Rectal smooth muscle tissue (tissue), 1 donor: ENCODE measurements around the gene SLC38A9.
"Not testable (repeated sequence)": the region's sequence is repeated elsewhere in the genome, so short reads cannot be mapped to it uniquely, and the experiment has no call there.

Experiments used
- H3K27ac ChIP-seq: one replicate; pipeline ENCODE4 v1.7.0; 2013; ENCODE audit warnings: low read depth, low read length, inconsistent platforms
- H3K27me3 ChIP-seq: one replicate; pipeline ENCODE4 v1.7.0; 2013; ENCODE audit warnings: low read length; ENCODE audit not compliant: control insufficient read depth, insufficient read depth
- H3K36me3 ChIP-seq: one replicate; pipeline ENCODE4 v1.7.0; 2013; ENCODE audit warnings: low read length; ENCODE audit not compliant: control insufficient read depth, insufficient read depth
- H3K4me1 ChIP-seq: one replicate; pipeline ENCODE4 v1.7.0; 2013; ENCODE audit warnings: low read length; ENCODE audit not compliant: control insufficient read depth, insufficient read depth
- H3K4me3 ChIP-seq: one replicate; pipeline ENCODE4 v1.7.0; 2013; ENCODE audit warnings: low read length
- H3K9ac ChIP-seq: one replicate; pipeline ENCODE4 v1.7.0; 2013; ENCODE audit warnings: low read length

The SLC38A9 gene

DNA sequence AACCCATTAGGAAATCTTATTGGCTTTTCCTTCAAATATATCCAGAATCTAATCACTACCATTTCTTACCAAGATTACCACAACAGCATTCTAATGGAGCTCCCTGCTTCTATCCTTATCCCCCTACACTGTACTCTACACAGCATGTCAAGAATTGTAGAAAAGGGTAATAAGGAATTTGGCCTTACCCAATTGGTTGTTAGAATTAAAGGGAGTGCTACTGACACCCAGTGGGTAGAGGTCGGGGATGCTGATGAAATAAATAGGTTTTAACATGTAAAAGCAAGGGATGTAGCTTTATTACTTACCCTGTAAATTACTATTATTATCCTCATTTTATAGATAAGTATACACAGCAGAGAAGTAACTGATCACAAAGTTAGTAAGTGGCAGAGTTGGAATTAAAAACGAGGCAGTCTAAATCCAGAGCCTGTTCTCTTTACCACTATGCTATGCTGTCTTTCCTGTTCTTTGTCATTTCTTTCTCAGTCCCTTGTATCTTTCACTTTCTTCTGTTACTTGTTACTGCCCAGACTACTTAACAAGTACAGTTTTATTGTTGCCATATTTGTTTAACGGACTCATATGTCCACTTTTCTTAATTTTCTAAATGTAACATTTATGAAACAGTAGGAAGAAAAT, 10.5 kb downstream of the SLC38A9 start:
- Histone ChIP-seq H3K4me1 (no peaks in the 10 kb centered on the region), H3K4me3 (no peak overlapping the region), H3K36me3 (no peaks in the 10 kb centered on the region), H3K27me3 (no peaks in the 10 kb centered on the region), H3K9ac (no peak overlapping the region), H3K27ac (no peak overlapping the region)

DNA sequence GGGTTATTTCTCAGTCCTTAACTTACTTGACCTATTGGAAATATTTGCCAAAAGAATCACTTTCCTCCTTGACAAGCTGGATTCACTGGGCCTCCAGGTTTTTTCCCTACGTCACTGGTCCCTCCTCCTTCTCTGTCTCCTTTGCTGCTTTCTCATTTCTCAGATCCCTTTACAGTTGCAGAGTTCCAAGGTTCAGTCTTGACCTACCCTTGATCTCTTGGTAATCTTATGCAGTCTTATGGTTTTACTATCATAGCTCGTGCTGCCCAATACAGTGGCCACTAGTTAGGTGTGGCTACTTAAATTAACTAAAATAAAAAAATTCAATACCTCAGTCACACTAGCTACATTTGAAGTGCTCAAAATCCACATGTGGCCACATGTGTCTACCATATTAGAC, 11.4 kb downstream of the SLC38A9 start:
- Histone ChIP-seq H3K36me3 (no peaks in the 10 kb centered on the region), H3K4me3 (no peak overlapping the region), H3K9ac (no peak overlapping the region), H3K27ac (no peak overlapping the region), H3K4me1 (no peaks in the 10 kb centered on the region), H3K27me3 (no peaks in the 10 kb centered on the region)

DNA sequence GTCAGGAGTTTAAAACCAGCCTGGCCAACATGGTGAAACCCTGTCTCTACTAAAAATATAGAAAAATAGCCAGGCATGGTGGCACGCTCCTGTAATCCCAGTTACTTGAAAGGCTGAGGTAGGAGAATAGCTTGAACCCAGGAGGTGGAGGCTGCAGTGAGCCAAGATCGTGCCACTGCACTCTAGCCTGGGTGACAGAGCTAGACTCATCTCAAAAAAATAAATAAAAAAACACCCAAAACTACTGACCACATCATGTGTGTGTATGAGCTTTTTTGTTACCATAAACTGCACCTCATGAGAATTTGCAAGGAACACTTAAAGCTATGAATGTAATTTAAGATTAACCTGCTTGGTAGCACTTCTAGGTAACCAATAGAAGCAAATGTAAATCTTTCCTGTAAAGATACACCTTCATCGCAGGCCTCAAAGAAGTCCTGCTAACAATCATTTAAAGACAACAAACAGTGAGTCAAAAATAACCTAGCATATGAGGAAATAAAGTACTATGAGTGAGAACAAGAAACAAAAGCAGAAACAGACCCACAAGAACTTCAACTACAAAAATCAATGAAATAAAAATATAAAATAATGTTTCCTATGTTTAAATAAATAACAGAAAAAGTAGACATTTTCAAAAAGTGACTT, 13.0 kb downstream of the SLC38A9 start:
- no peaks in the 10 kb centered on the region for H3K27me3 ChIP-seq
- H3K9ac ChIP-seq = no peak overlapping the region
- H3K4me1 ChIP-seq = no peaks in the 10 kb centered on the region
- no peaks in the 10 kb centered on the region for H3K36me3 ChIP-seq
- H3K27ac ChIP-seq = no peak overlapping the region
- no peak overlapping the region for H3K4me3 ChIP-seq

DNA sequence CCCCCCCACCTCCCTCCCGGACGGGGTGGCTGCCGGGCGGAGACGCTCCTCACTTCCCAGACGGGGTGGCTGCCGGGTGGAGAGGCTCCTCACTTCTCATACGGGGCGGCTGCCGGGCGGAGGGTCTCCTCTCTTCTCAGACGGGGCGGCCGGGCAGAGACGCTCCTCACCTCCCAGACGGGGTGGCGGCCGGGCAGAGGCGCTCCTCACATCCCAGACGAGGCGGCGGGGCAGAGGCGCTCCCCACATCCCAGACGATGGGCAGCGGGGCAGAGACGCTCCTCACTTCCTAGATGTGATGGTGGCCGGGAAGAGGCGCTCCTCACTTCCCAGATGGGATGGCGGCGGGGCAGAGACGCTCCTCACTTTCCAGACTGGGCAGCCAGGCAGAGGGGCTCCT, 15.4 kb downstream of the SLC38A9 start:
- H3K4me1 ChIP-seq = not testable (repeated sequence)

DNA sequence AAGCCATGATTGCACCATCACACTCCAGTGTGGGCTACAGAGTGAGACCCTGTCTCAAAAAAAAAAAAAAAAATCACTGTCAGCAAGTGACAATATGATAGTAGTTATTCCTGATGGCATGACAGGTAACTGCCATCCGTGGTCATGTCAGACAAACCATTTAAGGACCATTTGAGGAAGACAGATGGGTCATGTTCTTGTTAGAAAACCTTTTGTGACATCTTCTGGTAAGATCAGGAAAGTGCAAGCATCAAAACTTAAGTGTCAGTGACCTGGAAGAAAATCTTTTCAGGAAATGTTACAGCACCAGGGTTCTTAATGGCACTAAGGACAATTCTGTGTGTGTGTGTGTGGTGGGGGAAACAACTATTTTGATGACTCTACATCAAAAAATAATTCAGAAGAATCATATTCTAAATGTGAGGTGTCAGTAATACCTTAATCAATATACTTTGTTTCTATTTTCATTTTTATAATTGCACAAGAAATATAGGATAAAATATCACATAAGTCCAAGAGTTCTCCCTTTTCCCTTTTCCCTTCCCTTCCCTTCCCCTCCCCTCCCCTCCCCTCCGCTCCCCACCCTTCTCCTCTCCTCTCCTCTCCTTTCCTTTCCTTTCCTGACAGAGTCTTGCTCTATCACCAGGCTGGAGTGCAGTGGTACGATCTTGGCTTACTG, 17.8 kb downstream of the SLC38A9 start:
- Histone ChIP-seq H3K9ac (no peak overlapping the region), H3K27ac (no peak overlapping the region)

More for the DNA sequence above, 15.4 kb downstream of the SLC38A9 start:
- H3K27ac ChIP-seq, H3K27me3 ChIP-seq, H3K36me3 ChIP-seq, H3K4me3 ChIP-seq, H3K9ac ChIP-seq: not testable (repeated sequence)

DNA sequence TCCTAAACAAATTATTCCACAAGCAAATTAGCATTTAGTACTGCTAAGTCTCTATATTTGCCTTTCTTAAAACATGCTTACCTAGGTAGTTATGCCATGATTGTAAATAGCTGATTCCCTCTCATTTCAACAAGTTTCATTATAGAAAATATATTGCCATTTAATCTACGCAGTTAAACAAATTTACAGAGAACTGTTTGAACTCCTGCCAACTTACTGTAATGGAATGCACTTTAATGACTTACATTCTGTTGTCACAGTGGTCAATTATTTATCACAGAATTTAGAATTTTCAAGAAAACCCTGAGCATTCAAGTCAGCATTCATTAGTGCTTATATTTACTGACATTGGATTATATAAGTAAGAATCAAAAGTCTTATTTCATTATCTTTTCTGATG, 19.6 kb downstream of the SLC38A9 start:
- no peak overlapping the region for H3K4me3 ChIP-seq
- peaks cover 14% of the 10 kb centered on the region for H3K4me1 ChIP-seq
- no peak overlapping the region for H3K27ac ChIP-seq
- no peaks in the 10 kb centered on the region for H3K36me3 ChIP-seq
- H3K9ac ChIP-seq = no peak overlapping the region
- H3K27me3 ChIP-seq = no peaks in the 10 kb centered on the region

More for the DNA sequence above, 17.8 kb downstream of the SLC38A9 start:
- Histone ChIP-seq H3K4me3 (no peak overlapping the region), H3K27me3 (no peaks in the 10 kb centered on the region), H3K4me1 (peaks cover 11% of the 10 kb centered on the region), H3K36me3 (no peaks in the 10 kb centered on the region)

DNA sequence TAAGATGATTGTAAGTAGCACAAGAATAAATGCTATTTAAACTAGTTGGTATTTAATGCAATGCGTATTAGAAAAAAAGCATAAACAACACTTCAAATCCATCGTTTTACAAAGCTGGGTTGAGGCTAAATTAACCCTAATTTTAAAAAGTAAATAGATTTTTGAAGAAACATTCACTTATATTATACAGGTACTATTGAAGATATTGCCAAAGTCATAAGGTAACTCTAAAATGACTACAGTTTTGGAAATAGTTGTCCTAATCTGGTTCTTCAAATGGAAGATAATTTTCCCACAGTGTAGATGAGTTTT, 20.1 kb downstream of the SLC38A9 start:
- Histone ChIP-seq H3K4me1 (peaks cover 14% of the 10 kb centered on the region), H3K36me3 (no peaks in the 10 kb centered on the region), H3K27me3 (no peaks in the 10 kb centered on the region), H3K9ac (no peak overlapping the region), H3K4me3 (no peak overlapping the region), H3K27ac (no peak overlapping the region)

DNA sequence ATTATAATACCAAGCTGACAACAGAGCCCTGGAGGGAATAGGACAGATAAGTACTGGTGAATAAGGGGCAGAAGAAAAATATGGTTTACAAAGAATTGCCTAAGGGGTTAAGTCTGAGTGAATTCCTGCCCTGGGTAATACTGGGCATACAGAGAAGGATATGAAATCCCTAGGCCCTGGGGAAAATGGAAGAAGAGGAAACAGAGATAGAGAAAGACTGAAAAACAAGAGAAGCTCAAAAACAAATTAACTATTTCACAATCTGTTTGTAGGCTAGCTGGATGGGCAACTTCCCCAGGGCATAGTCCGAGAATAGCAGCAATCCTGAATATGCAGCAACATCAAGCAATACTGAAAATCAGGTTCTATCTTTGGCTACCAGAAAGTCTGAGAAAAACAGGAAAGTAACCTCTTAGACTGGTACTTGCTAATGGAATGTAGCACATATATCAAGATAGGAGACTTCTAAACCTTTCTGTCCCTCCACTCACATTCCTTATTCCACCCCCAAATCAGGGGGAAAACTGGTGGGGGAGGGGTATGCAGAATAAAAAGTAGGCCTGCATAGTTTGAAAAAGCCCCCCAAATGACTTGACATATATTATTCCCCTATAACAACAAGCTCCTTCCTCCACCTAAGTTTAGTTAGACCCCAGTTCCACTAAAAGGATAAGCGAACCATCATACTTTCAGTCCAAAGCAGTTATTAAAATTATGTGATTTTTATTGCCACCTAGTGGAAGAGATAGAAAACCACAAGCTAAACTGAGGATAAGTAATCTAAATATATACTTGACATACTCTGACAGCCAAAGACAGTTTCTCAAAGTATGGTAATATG, 20.6 kb downstream of the SLC38A9 start:
- Histone ChIP-seq H3K27me3 (no peaks in the 10 kb centered on the region), H3K9ac (no peak overlapping the region), H3K4me1 (peaks cover 14% of the 10 kb centered on the region), H3K27ac (no peak overlapping the region), H3K4me3 (peak overlapping the region; percentile 14), H3K36me3 (no peaks in the 10 kb centered on the region)

DNA sequence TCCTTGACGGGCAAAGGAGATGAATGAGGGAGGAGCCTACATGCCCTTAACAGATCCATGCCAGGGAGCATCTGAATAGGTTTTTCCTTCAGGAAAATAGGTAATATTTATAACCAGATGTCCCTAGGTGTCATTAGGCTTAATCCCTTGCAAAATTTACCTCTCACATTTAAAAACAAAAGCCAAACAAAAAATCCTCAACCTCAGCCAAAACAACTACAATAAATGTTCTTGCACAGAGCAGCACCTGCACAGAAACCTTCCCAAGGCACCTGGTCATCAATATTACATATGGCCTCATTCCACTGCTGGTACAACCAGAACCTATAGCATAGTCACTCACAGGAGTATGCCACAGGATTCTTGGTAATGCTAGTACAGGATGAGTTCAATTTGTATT, 30.1 kb downstream of the SLC38A9 start:
- Histone ChIP-seq H3K4me3 (no peak overlapping the region), H3K27me3 (no peaks in the 10 kb centered on the region), H3K9ac (no peak overlapping the region), H3K4me1 (peaks cover 6% of the 10 kb centered on the region), H3K36me3 (no peaks in the 10 kb centered on the region), H3K27ac (no peak overlapping the region)

DNA sequence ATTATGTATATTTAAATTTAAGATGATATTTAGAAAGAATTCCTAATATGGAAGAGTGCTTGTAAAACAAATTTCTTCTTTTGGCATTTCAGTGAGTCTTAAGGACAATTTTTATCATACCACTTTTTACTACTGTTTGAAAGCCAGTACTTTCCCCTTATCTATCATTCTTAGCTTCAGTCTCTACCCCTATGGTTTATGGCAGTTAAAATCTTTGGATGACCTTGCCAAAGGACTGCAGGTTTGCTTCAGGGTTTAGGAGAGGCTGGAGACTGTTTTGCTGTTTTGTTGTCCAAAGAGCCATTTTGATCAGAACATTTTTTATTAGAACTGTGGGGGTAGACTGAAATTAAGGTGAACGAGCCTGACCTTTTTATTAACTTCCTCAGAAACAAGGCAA, 30.8 kb downstream of the SLC38A9 start:
- Histone ChIP-seq H3K27ac (no peak overlapping the region), H3K4me1 (peaks cover 6% of the 10 kb centered on the region), H3K27me3 (no peaks in the 10 kb centered on the region), H3K4me3 (no peak overlapping the region), H3K36me3 (no peaks in the 10 kb centered on the region), H3K9ac (no peak overlapping the region)

DNA sequence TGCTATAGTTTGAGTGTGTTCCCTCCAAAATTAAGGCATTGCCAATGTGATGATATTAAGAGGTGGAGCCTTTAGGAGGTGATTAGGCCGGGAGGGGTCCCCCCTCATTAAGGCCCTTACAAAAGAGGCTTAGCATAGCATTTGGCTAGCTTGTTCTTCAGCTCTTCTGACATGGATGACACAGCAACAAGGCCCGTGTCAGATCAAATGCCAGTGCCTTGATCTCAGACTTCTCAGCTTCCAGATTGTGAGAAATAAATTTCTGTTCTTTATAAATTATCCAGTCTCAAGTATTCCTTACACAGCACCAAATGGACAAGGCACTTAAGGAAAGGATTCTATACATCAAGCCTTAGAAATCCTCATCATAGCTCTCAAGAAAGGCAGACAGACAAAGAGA, 31.8 kb downstream of the SLC38A9 start:
- peak overlapping the region; percentile 32 for H3K27ac ChIP-seq
- no peak overlapping the region for H3K9ac ChIP-seq
- no peaks in the 10 kb centered on the region for H3K36me3 ChIP-seq
- H3K4me3 ChIP-seq = no peak overlapping the region
- H3K27me3 ChIP-seq = no peaks in the 10 kb centered on the region
- peaks cover 6% of the 10 kb centered on the region for H3K4me1 ChIP-seq

DNA sequence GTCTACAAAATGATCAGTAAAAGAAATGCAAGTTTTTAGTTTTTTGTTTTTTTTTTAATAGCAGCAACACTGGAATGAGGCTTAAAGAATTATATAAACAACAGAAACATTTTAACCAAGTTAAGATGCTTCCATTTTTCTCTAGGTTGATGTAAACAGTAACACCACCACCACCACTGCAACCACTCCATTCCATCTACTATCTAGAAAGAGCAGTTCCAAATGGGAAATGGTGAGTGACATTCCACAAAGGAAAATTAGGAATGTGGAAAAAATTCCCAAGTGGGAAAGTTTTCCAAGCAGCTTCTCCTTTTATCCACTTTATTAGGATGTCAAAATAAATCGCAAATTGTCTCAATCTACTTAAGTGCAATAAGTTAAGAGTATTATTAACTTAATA, 32.6 kb downstream of the SLC38A9 start:
- Histone ChIP-seq H3K36me3 (no peaks in the 10 kb centered on the region), H3K4me3 (no peak overlapping the region), H3K27me3 (no peaks in the 10 kb centered on the region), H3K9ac (no peak overlapping the region), H3K27ac (no peak overlapping the region), H3K4me1 (peaks cover 6% of the 10 kb centered on the region)
